KG1 (cell line): ENCODE measurements around the gene NECAB2.
A peak's percentile ranks its signal among the peaks of the same experiment; 100 is the strongest.

ENCODE experiments used
- DNase-seq: peaks from one replicate; lab custom pipeline; 2025; lab: John Stamatoyannopoulos, UW

Gene NECAB2

GRCh38 chr16:83952940-83953795 lies 14.9 kb upstream of the NECAB2 start, which contains the start of gene OSGIN1:
TSS of gene OSGIN1 (plus strand) at chr16:83953240. CDS start at chr16:83957672, 4,432 bp downstream.
- peak; percentile 35 for DNase-seq

- DNase-seq, result peak; percentile 23
Observed at GRCh38 chr16:83953796-83954576, 14.1 kb upstream of the NECAB2 start.

DNA sequence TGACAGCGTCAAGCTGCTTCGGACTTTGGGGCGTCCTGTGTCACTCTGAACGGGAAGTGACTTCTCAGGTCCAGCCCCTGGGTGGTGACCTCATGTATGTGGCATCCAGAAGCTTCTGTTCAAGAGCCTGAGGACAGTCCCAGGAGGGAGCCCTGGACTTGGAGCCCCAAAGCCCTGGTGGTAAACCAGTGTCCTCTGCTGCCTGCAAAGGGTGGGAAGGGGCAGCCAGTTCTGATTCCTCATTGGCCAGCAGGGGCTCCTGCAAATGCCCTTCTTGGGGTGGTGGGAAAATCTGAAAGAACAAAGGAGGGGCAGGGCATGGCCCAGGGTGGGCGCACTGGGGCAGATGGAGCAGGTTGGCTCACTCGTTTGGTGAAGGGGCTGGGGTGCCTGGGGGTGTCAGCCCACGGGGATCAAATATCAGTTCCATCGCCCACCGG lies 13.4 kb upstream of the NECAB2 start:
- DNase-seq, result no peak

DNA sequence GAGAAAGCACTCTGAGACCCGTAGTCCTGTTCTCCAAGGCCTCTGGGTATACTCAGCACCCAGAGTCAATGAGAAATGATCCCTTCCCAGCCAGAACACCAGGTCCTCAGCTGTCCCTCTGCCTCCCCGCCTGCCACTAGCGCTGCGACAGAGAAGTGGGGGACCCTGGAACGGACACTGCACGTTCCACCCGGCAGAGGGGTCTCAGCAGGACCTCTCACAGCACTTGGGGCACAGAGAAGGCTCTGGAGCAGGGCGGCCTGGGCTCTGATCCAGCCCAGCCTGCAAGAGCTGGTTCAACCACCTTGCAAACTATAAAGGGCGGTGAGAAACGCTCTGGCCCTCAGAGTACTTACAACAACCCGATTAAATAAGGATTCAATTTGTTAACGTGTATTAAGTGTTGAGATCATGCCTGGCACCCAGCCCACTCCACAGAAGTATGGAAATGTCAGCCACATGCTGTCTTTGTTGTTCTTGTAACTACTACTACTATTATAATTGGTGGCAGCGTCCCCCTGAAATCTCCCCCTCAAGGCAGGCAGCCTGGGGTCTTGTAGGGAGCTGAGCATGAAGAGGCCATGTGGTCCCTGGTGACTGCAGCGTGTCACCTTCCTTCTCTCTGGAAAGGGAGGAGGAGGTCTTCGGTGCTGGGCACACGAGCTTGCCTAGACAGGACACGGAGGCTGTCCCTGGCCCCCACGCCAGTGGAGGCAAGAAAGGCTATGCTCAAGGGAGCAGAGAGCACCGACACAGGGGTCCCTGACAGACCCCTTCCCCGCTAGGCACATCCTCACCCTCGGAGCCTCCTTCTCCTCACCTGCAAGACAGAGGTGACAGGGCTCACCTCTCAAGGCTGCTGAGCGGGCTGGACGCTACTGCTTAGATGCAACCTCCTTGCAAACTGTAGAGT lies 12.6 kb upstream of the NECAB2 start:
- no peak for DNase-seq

DNA sequence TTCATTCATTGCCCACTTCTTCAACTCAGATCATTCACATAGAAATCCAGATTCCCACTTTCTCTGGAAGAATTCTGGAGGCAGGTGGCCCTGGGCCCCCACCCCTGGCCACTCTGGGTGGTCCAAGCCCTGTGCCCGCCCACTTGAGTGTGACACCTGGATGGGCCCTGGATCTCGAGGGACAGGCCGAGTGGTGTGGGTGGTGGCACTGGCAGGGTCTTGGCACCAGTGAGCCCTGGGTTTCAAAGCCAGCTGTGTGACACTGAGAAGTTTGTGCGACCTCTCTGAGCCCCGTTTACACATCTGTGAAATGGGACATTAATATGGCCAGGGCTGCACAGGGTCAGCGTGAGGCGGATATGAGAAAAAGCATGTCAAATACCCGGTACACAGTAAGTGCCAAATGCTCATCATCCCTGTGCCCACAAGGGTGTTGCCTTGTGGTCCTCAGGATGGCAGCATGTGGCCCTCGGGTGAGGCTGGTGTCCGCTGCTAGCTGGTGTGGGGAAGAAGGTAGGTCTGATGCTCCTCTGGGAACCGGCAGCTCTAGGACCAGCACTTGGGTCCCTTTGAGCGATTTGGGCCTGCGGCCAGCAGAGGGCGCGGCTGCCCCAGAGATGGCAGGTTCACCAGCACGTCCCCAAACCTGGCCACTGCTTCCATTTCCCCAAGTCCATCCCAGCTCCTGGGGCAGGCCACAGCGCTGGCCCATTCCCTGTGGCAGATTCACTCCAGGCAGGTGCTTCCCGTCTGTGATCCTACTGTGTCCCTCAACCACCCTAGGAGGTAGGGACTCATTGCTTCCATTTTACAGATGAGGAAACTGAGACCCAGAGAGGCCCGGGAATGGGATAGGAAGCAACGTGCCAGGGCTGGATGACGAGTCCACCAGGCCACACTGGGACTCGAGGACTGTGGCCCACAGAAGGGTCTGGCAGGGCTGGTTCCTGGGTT lies 11.4 kb upstream of the NECAB2 start:
- peak; percentile 15 for DNase-seq

GRCh38 chr16:83957296-83957855 lies 10.7 kb upstream of the NECAB2 start:
- no peak for DNase-seq

DNA sequence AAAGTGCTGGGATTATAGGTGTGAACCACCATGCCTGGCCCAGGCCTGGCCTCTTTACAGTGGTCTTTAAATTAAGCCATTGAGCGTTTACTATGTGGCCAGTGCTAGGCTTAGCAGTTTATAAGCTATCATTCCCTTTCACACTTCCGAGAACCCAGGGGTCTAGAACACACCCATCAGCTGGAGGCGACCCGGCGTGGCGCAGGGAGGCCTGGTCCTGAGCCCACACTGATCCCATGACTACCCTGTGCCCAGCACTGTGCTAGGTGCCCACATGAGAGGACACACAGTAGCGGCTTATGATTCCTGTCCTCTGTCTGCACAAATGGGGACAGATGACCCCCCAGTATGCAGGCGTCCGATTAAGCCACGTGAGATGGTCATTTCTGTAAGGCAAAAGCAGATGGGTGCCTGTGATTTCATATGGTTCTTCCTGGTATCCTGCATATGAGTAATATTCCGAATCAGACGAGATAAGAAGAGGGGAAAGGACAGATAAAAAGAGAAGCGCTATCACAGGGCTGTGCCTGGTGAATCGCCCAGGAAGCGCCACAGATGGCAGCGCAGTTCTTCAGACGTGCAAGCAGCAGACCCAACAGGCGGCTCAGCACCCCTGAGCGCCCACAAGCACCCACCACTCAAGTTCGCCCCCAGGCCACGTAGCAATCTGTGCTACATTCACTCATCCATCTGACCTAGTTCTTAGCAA lies 9.8 kb upstream of the NECAB2 start:
- no peak for DNase-seq

GRCh38 chr16:83958846-83959565 lies 9.0 kb upstream of the NECAB2 start:
- no peak for DNase-seq

DNA sequence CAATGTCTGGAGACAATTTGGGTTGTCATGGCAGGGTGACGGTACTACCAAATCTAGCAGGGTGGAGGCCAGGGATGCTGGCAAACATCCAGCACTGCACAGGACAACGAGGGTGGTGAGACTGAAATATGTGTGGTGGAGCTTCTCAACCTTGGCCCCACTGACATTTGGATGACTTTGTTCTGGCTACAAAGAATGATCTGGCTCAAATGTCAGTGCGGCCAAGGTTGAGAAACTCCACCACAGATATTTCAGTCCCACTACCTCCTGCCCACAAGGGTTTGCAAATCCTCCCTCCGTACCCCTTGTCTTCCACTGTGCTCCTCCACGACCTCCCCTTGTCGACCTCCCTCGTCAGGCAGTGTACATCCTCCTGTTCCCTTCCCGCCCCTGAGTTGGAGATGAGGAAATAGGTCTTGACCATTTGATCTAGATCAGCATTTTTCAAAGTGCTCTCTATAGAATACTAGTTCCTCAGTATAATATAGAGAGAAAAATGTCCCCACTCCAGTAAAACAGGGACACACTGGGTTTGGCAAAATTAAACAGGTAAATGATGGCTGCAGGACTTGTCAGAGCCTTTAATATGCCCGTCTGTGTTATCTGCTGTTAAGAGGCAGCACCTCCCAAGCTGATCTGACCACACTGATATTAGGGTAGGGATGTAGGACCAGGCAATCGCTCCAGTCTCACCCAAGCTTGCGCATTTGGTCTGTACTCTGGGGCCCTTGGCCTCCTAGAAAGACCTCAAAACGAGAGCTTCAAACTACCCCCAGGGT lies 8.2 kb upstream of the NECAB2 start:
- DNase-seq, result no peak

DNA sequence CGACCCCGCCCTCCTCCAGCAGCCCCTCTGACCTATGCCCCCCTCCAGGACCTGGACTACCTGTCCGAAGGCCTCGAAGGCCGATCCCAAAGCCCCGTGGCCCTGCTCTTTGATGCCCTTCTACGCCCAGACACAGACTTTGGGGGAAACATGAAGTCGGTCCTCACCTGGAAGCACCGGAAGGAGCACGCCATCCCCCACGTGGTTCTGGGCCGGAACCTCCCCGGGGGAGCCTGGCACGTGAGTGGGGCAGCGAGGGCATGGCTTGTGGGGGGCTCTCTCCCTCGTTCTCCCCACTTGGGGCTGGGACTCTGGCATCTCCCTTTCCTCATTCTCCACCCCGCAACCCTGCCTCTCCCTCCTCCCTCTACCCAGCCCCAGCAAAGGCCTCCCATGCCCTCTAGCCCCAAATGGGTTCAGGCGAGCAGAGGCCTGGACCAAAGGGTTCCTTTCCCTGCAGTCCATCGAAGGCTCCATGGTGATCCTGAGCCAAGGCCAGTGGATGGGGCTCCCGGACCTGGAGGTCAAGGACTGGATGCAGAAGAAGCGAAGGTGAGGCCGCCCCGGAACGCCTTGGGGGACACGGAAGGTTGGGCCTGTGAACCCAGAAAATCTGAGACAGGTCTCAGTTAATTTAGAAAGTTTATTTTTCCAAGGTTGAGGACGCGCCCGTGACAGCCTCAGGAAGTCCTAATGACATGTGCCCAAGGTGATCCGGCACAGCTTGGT lies 7.4 kb upstream of the NECAB2 start:
- no peak for DNase-seq

GRCh38 chr16:83961591-83961990 lies 6.5 kb upstream of the NECAB2 start:
- no peak for DNase-seq

GRCh38 chr16:83963277-83964119 lies 4.5 kb upstream of the NECAB2 start:
- DNase-seq, result no peak

DNA sequence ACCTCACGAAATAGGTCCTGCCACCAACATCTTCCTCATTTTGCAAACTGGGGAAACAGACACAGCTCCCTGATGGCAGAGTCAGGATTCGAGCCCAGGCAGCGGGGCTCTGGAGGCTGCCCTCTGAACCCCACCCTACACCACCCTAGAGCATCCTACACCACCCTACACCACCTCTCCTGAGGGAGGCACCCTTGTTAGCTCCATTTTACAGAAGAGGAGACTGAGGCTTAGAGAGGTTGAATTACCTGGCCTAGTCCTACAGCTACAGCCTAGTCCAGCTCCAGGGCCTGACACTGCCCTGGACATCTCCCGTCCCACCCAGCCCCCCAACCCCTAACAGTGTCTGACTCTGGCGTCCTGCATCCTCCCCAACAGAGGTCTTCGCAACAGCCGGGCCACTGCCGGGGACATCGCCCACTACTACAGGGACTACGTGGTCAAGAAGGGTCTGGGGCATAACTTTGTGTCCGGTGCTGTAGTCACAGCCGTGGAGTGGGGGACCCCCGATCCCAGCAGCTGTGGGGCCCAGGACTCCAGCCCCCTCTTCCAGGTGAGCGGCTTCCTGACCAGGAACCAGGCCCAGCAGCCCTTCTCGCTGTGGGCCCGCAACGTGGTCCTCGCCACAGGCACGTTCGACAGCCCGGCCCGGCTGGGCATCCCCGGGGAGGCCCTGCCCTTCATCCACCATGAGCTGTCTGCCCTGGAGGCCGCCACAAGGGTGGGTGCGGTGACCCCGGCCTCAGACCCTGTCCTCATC lies 3.2 kb upstream of the NECAB2 start:
- DNase-seq, result no peak

GRCh38 chr16:83965444-83966152 lies 2.4 kb upstream of the NECAB2 start:
- no peak for DNase-seq

DNA sequence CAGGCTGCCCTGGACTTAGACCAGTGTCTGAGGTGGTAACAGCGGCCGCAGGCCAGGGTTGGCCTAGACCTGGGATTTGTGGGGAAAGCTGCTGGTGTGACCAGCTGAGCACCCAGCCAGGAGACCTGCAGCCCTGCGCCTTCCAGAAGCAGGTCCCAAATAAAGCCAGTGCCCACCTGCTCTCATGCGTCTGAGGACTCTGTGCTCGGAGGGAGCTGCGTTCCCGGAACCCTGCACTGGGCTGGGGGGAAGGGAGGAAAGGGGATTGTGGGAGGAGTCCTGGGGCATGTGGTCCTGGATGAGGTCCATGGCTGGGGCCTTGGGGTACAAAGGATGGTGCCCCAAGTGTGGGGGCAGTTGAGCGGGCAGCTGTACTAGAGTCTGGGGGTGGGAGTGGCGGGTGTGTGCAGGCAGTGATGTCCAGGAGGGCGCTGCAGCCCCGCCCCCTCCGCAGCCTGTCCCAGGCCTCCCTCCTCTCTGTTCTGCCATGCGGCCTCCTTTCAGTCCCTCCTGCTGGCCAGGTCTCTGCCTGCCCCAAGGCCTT lies 1.8 kb upstream of the NECAB2 start:
- no peak for DNase-seq
